Ascending aorta (tissue), 2 donors: ENCODE measurements around the gene NLRP5. TPM values are rescaled to one million over a fixed set of nuclear protein-coding genes. Genes with fewer than 3 reads are reported as not detected.

Experiments used
- DNase-seq, 2 donors: peaks; one replicate each; pipeline ENCODE4 v3.0.0-alpha.2; 2019; ENCODE audit warnings: low spot score in 2 of 2
- H3K27ac ChIP-seq, 2 donors: fragments of 200-600 bp; sonication (generic); one replicate each; pipeline ENCODE4 v1.5.1; 2016 to 2017; ENCODE audit warnings: mild to moderate bottlenecking in 1 of 2
- H3K27me3 ChIP-seq: fragments of 200-600 bp; sonication (generic); one replicate; pipeline ENCODE4 v1.5.1; 2017
- H3K36me3 ChIP-seq, 2 donors: fragments of 200-600 bp; sonication (generic); one replicate each; pipeline ENCODE4 v1.5.1; 2016
- H3K4me1 ChIP-seq, 2 donors: fragments of 200-600 bp; sonication (generic); one replicate each; pipeline ENCODE4 v1.5.1; 2016 to 2017; ENCODE audit warnings: mild to moderate bottlenecking in 1 of 2
- H3K4me3 ChIP-seq, 2 donors: fragments of 200-600 bp; sonication (generic); one replicate each; pipeline ENCODE4 v1.5.1; 2016 to 2017; ENCODE audit warnings: mild to moderate bottlenecking in 1 of 2
- H3K9me3 ChIP-seq, 2 donors: fragments of 200-600 bp; sonication (generic); one replicate each; pipeline ENCODE4 v1.5.1; 2016
- intact Hi-C: fragments of 100-400 bp; cut with DNase I; formaldehyde crosslinking; loops from one replicate; pipeline ENCODE4 v1.15.1; 2023
- total RNA-seq: library from RNA; depleted of rRNA; stranded (reverse); fragments of >200 nt; gene quantifications from one replicate; pipeline ENCODE4 v1.1.0, GENCODE V29; 2016
- TF ChIP-seq, protein P1 (sequence below), 3 experiments: fragments of 200-600 bp in 2 of 3; fragments of 450-650 bp in 1 of 3; sonication (generic) in 2 of 3; IDR thresholded peaks; one replicate each; pipeline ENCODE4 v1.5.1; 2016 to 2019; ENCODE audit warnings: antibody characterized with exemption in 3 of 3, mild to moderate bottlenecking in 1 of 3, moderate library complexity in 1 of 3

NLRP5 gene
- total RNA-seq, 1 donor from 2014 or later: not detected

DNA sequence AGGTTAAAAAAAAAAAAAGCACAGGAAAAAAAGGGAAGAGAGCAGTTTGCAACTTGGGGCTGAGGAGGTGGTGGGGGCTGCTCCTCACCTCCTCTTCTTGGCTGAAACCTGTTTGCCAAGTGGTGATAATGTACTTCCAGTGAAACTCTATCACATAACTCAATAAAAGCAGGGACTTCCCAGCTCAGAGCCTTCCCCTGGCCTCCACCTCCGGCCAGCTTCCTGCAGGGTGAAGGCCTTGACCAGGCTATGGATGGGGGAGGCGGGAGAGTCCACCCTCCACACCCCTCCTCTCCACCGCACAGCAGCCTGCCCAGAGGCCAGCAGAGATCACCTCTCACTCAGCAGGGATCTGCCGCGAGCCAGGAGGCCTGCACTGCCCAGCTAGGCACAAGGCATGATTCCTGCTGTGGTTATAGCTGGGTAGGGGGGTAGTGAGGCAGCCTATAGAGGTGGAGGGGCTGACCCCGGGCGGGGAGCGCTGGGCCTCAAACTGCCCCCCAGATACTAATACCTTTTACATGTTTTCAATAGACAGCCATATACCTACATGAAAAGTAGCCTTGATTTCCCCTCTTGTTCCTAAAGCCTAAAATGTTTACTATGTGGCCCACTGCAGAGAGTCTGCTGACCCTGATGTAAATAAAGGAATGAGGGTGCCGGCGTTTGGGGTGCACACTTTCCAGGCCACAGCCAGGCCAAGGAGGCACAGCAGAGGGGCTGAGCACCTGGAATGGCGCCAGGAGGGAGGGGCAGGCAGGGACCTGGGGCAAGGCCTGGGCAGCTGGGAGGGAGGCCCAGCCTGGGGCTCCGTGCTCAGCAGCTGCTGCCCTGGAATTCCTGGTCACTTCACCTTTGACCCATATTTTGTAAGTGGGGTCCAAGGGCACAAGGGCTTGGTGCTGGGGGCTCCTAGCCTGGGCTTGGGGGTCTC, 124.2 kb downstream of the NLRP5 start:
- peaks cover 12 to 38% of the 10 kb centered on the region in 2 donors for H3K4me1 ChIP-seq
- no peak for DNase-seq
- no peaks in the 10 kb centered on the region for H3K9me3 ChIP-seq
- H3K4me3 ChIP-seq: no peak overlapping the region
- no peak overlapping the region for H3K27ac ChIP-seq
- H3K27me3 ChIP-seq: no peaks in the 10 kb centered on the region
- TF ChIP-seq, protein P1, sequence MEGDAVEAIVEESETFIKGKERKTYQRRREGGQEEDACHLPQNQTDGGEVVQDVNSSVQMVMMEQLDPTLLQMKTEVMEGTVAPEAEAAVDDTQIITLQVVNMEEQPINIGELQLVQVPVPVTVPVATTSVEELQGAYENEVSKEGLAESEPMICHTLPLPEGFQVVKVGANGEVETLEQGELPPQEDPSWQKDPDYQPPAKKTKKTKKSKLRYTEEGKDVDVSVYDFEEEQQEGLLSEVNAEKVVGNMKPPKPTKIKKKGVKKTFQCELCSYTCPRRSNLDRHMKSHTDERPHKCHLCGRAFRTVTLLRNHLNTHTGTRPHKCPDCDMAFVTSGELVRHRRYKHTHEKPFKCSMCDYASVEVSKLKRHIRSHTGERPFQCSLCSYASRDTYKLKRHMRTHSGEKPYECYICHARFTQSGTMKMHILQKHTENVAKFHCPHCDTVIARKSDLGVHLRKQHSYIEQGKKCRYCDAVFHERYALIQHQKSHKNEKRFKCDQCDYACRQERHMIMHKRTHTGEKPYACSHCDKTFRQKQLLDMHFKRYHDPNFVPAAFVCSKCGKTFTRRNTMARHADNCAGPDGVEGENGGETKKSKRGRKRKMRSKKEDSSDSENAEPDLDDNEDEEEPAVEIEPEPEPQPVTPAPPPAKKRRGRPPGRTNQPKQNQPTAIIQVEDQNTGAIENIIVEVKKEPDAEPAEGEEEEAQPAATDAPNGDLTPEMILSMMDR (IDR thresholded peaks at IDR 0.05): no peak
- intact Hi-C loops: no loop called here
- H3K36me3 ChIP-seq: peaks cover 2 to 3% of the 10 kb centered on the region in 2 donors

Other genes with a start within 250 kb of the NLRP5 start
- gene NLRP9, start 248.4 kb upstream of the NLRP5 start, total RNA-seq: not detected
- not detected for gene RFPL4A, start 227.7 kb upstream of the NLRP5 start, total RNA-seq
- gene RFPL4AL1, start 217.7 kb upstream of the NLRP5 start, total RNA-seq: not detected
- gene NLRP11, start 154.8 kb upstream of the NLRP5 start, total RNA-seq: not detected
- not detected for gene NLRP4, start 150.2 kb upstream of the NLRP5 start, total RNA-seq
- not detected for gene NLRP13, start 54.4 kb upstream of the NLRP5 start, total RNA-seq
- gene NLRP8, start 38.9 kb upstream of the NLRP5 start, total RNA-seq: not detected
- 18.1 TPM for gene ZNF787, start 134.5 kb downstream of the NLRP5 start, total RNA-seq
- 94.9 TPM for gene ZNF444, start 154.5 kb downstream of the NLRP5 start, total RNA-seq
- not detected for gene GALP, start 189.2 kb downstream of the NLRP5 start, total RNA-seq
- gene ZSCAN5B, start 211.0 kb downstream of the NLRP5 start, total RNA-seq: not detected
- gene ZSCAN5C, start 215.5 kb downstream of the NLRP5 start, total RNA-seq: not detected